HEK293T (cell line): ENCODE results near the gene LDHD.
"Not testable (repeated sequence)": the region's sequence is repeated elsewhere in the genome, so short reads cannot be mapped to it uniquely, and the experiment has no call there.

Experiments
- ARNT ChIP-seq: fragments of 450-650 bp; IDR thresholded peaks from 2 replicates; pipeline ENCODE4 v1.6.1; 2017; ENCODE audit warnings: mild to moderate bottlenecking
- BHLHE40 ChIP-seq: fragments of 450-650 bp; IDR thresholded peaks from 2 replicates; pipeline ENCODE4 v1.6.1; 2016; ENCODE audit warnings: mild to moderate bottlenecking, moderate library complexity, borderline replicate concordance
- ELF4 ChIP-seq: fragments of 450-650 bp; IDR thresholded peaks from 2 replicates; pipeline ENCODE4 v1.6.1; 2017; ENCODE audit warnings: antibody characterized with exemption
- FOXA1 ChIP-seq: fragments of 450-650 bp; IDR thresholded peaks from 2 replicates; pipeline ENCODE4 v1.6.1; 2016; ENCODE audit warnings: mild to moderate bottlenecking
- FOXM1 ChIP-seq: fragments of 450-650 bp; IDR thresholded peaks from 2 replicates; pipeline ENCODE4 v1.6.1; 2017; ENCODE audit warnings: mild to moderate bottlenecking, borderline replicate concordance
- HDGF ChIP-seq: fragments of 450-650 bp; IDR thresholded peaks from 2 replicates; pipeline ENCODE4 v1.6.1; 2017; ENCODE audit warnings: antibody characterized with exemption, borderline replicate concordance
- LEF1 ChIP-seq: fragments of 450-650 bp; IDR thresholded peaks from 2 replicates; pipeline ENCODE4 v1.6.1; 2017; ENCODE audit warnings: mild to moderate bottlenecking, borderline replicate concordance
- SP1 ChIP-seq: fragments of 450-650 bp; IDR thresholded peaks from 2 replicates; pipeline ENCODE4 v1.6.1; 2017

- TF ChIP-seq ELF4, SP1, BHLHE40, FOXM1, HDGF, FOXA1, LEF1, ARNT: not testable (repeated sequence)
Observed at GRCh38 chr16:75091619-75092018, 25.0 kb downstream of the LDHD start.
